Stimulated activated CD4-positive, alpha-beta T cell treated with anti-CD3 and anti-CD28 coated beads, Interleukin-4, amount 100 ng/mL, for 24 hours (primary cell): ENCODE measurements around the gene AFF2.

Source experiments
- DNase-seq: peaks from one replicate; pipeline ENCODE4 v3.0.0-alpha.2; 2020

Gene AFF2

DNA sequence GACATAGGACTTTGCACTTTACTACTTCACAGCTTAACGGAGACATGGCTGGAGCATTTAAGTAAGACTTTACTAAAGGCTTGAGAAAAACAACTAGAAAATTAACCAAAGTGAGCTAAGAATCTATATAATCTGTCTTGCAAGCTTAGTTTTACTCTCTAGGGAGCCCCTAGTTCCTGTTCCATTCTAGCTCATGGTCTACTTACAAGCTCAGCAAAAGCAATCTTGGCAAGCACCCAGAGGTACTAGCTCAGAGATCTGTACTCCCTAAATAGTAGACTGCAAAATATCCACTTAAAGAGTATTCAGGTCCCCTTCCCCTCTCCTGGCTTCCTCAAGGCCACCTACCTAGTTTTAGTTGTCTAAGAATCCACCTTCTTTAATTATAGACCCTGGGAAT is 535.7 kb downstream of the AFF2 start:
- DNase-seq = no peak

DNA sequence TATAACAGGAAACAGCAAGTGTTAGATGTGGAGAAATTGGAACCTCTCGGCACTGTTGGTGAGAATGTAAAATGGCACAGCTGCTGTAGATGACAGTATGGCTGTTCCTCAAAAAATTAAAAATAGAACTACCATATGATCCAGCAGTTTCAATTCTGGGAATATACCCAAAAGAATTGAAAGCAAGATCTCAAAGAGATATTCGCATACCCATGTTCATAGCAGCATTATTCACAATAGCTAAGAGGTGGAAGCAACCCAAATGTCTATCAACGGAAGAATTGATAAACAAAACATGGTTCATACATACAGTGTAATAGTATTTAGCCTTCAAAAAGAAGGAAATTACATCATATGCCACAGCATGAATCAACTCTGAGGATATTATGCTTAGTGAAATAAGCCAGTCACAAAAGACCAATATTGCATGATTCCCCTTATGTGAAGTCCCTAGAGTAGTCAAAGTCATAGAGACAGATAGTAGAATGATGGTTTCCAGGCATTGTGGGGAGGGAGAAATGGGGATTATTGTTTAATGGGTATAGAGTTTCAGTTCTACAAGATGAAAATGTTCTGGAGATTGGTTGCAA is 537.0 kb downstream of the AFF2 start:
- no peak for DNase-seq

DNA sequence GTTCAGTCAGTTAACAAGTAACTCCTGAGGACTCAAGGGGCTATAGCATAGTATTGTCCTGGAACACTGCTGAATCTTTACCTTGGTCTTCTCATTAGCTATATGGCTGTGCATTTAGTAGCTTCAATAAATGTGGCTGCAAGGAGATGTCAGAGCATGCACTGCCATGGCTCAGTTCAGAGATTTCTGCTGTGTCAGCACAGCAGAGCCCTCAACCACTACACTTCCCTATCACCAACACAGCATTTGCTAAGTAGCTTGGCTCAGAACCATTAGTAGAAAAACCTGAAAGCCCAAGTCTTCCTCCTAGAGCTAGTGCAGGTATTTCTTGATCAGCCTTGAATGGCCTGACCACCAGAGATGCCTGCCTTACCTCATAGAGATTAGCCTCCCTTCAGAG is 538.6 kb downstream of the AFF2 start:
- DNase-seq = no peak

DNA sequence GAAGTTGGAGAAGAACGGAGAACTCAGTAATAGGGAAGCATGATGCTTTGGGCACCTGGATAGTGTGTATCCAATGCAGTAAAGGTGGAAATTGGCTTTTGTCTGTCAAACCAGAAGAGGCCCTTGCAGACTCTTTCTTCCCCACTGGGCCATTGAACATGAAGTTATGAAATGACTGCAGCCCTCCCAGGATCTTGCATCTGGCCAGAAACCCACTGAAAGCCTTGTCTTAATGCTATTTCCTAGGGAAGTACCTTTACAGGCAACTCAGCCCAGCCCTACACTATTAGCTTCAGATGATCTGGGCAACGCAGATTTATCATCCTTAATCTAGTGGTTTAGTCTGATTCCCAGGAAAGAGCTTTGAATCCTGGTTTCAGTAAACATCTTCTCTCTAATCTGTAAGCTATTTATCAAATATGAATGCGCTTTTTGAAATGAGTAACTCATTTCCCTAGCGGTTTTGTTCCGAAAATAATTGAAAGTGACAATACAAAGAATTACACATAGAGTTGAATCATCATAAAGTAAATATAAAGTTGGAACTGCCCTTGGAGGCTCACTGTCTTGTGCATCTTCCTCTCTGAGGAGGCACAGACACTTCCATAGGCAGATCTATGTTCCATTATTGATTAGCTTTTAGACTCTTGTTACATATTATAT is 540.6 kb downstream of the AFF2 start:
- DNase-seq = no peak

DNA sequence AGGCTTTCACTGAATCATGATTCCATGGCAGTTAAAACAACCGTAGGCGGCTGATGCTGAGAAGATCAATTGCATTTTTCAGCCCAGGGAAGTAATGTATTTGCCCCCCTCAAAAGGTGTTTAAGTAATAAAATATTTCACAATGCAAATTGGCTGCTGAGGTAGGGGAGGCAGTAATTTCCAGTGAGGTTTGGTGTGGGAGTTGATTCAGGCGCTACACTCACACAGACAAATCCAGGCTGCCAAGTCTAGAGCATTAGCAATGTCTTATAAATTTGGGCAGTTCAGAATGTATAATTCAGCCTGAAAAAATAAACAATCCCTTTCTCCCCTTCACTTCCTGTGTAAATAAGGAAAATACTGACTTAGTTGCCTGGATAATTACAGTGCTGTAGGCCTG is 543.0 kb downstream of the AFF2 start:
- no peak for DNase-seq

DNA sequence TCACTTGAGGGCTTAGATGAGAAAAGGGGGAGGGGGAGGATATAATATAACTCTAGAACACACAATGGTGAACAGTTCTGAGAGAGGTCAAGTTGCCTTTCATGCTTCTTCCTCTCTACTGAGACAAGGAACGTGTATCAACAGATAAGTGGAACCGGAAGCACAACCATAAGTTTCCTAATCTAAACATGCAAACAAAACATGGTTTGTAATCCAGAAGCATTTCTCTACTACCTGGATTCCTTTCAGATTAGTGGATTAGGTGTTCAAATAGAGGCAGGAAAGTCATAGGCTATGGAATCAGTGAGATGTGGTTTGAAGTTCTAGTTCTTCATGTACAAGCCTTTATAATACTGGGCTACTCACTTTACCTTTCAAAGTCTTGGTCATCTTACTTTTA is 544.1 kb downstream of the AFF2 start:
- no peak for DNase-seq

DNA sequence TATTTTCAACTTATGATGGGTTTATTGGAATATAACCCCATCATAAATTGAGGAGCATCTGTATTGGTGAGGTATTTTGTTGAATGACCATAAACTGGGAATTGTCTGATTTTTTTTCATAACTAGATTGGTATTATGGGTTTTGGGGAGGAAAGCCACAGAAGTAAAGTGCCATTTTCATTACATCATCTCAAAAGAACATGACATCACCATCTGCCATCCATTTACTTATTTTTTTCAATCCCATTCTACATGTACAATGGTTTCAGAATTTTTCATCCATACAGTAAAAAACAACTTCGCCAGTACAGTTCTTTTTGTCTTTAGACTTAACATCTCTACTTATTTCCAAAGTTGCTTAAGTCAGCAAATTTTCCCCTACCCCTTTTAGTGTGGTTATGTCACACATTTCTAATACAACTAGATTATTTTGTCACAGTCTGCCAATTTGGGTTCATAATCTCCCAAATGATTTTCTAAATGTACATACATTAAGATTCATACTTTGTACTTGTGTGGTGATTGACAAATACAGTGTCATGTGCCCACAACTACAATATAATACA is 545.3 kb downstream of the AFF2 start:
- DNase-seq = no peak
